HepG2 (cell line): ENCODE results near the gene BRINP1. TPM values are rescaled to one million over a fixed set of nuclear protein-coding genes. Genes with fewer than 3 reads are reported as not detected.

Experiments
- ATAC-seq: fragments of 200-7000 bp; cut with Tn5 transposase; 3 replicates; pipeline ENCODE4 v1.9.1; 2020; ENCODE audit warnings: mild to moderate bottlenecking, moderate library complexity
- BruUV-seq: library from RNA; stranded (reverse); fragments of 400-500 nt; replicated peaks from 2 replicates; lab custom pipeline; 2021; lab: Mats Ljungman, UMichigan
- CTCF ChIA-PET: fragments of 300-600 bp; formaldehyde crosslinking; extraction: SDS; loops from one replicate; lab custom pipeline; 2021; ENCODE audit warnings: low total read pairs, inconsistent platforms, low intra/inter-chr PET ratio; lab: Yijun Ruan, JAX
- POLR2A ChIA-PET: fragments of 350-600 bp; sonication (Branson Sonifier 250); formaldehyde crosslinking; loops from one replicate; lab custom pipeline; 2020; ENCODE audit warnings: antibody characterized with exemption, inconsistent platforms; lab: Yijun Ruan, JAX
- DNase-seq: peaks from one replicate; pipeline ENCODE4 v3.0.0-alpha.2; 2015; ENCODE audit warnings: low spot score
- FAIRE-seq: peaks from 3 replicates; lab custom pipeline; 2011; peaks lifted over from hg19 to GRCh38; lab: Jason Lieb, UNC
- H2AFZ ChIP-seq: one replicate; pipeline ENCODE4 v1.6.1; 2011; ENCODE audit warnings: low read length, inconsistent platforms
- H3K27ac ChIP-seq: fragments of 300-600 bp; 3 replicates; pipeline ENCODE4 v1.8.0; 2011; ENCODE audit warnings: mixed run types, mild to moderate bottlenecking, mixed read lengths, low read length, inconsistent platforms; ENCODE audit not compliant: insufficient read depth; ENCODE audit errors: extremely low read length
- H3K27me3 ChIP-seq, 2 experiments: fragments of 200-600 bp in 1 of 2; 2 replicates in 1 of 2; 3 replicates in 1 of 2; pipeline versions ENCODE4 v1.6.0 to v1.8.0; 2011; ENCODE audit warnings: low read length in 2 of 2, mild to moderate bottlenecking in 2 of 2, moderate library complexity in 2 of 2, inconsistent platforms in 1 of 2; ENCODE audit not compliant: insufficient read depth in 2 of 2, control insufficient read depth in 1 of 2
- H3K36me3 ChIP-seq, 2 experiments: fragments of 200-600 bp in 1 of 2; replicated peaks in 1 of 2; 2 replicates in 1 of 2; 3 replicates in 1 of 2; pipeline versions ENCODE4 v1.5.1 to v1.8.0; 2011; ENCODE audit warnings: low read length in 2 of 2, inconsistent platforms in 1 of 2; ENCODE audit not compliant: insufficient read depth in 2 of 2, control insufficient read depth in 1 of 2
- H3K4me1 ChIP-seq: 2 replicates; pipeline ENCODE4 v1.5.1; 2012; ENCODE audit warnings: low read length, inconsistent platforms; ENCODE audit not compliant: insufficient read depth
- H3K4me2 ChIP-seq: 2 replicates; pipeline ENCODE4 v1.6.0; 2011; ENCODE audit warnings: low read depth, low read length, inconsistent platforms
- H3K4me3 ChIP-seq, 3 experiments: fragments of 200-600 bp in 1 of 3; sonication (generic), shearing (Covaris generic) in 1 of 3; replicated peaks in 1 of 3; 2 replicates each; pipeline ENCODE4 v1.5.1; 2011 to 2016; ENCODE audit warnings: low read length in 3 of 3, inconsistent platforms in 2 of 3, low read depth in 2 of 3, mild to moderate bottlenecking in 2 of 3, control low read depth in 1 of 3, mixed read lengths in 1 of 3; ENCODE audit not compliant: insufficient read depth in 1 of 3
- H3K79me2 ChIP-seq: one replicate; pipeline ENCODE4 v1.6.1; 2011; ENCODE audit warnings: low read length, inconsistent platforms; ENCODE audit not compliant: insufficient read depth
- H3K9ac ChIP-seq: 2 replicates; pipeline ENCODE4 v1.6.0; 2011; ENCODE audit warnings: mild to moderate bottlenecking, low read depth, low read length, inconsistent platforms; ENCODE audit not compliant: insufficient read depth
- H3K9me3 ChIP-seq: 2 replicates; pipeline ENCODE4 v1.5.1; 2012; ENCODE audit warnings: mild to moderate bottlenecking, low read length
- H4K20me1 ChIP-seq: 2 replicates; pipeline ENCODE4 v1.6.0; 2011; ENCODE audit warnings: inconsistent platforms, mild to moderate bottlenecking, low read length, moderate library complexity; ENCODE audit not compliant: insufficient read depth
- BORCS8-MEF2B ChIP-seq: sonication (generic); formaldehyde crosslinking; IDR thresholded peaks from 2 replicates; pipeline ENCODE4 v1.8.0; 2022; ENCODE audit warnings: mild to moderate bottlenecking, missing genetic modification reagents
- CBX1 ChIP-seq: IDR thresholded peaks from one replicate; pipeline ENCODE4 v1.6.1; 2016; ENCODE audit warnings: antibody characterized with exemption, low read depth
- CEBPG ChIP-seq: IDR thresholded peaks from 2 replicates; pipeline ENCODE4 v1.6.1; 2016
- GZF1 ChIP-seq: sonication (generic); formaldehyde crosslinking; IDR thresholded peaks from 2 replicates; pipeline ENCODE4 v1.5.1; 2020; ENCODE audit warnings: mild to moderate bottlenecking, missing genetic modification reagents
- NFE2L1 ChIP-seq: sonication (generic); formaldehyde crosslinking; IDR thresholded peaks from 2 replicates; pipeline ENCODE4 v1.4.0; 2020; ENCODE audit warnings: missing genetic modification reagents, mild to moderate bottlenecking, borderline replicate concordance
- SCMH1 ChIP-seq: sonication (generic); formaldehyde crosslinking; IDR thresholded peaks from 2 replicates; pipeline ENCODE4 v1.9.0; 2021; ENCODE audit warnings: missing genetic modification reagents, mild to moderate bottlenecking, borderline replicate concordance
- TSC22D2 ChIP-seq: sonication (generic); formaldehyde crosslinking; IDR thresholded peaks from 2 replicates; pipeline ENCODE4 v1.5.1; 2020; ENCODE audit warnings: missing genetic modification reagents, mild to moderate bottlenecking, borderline replicate concordance
- ZNF619 ChIP-seq: sonication (generic); formaldehyde crosslinking; IDR thresholded peaks from 2 replicates; pipeline ENCODE4 v1.4.0; 2020; ENCODE audit warnings: mild to moderate bottlenecking, missing genetic modification reagents
- ZNF883 ChIP-seq: sonication (generic); formaldehyde crosslinking; IDR thresholded peaks from 2 replicates; pipeline ENCODE4 v1.5.1; 2020; ENCODE audit warnings: mild to moderate bottlenecking, missing genetic modification reagents; ENCODE audit errors: not compliant biosample characterization
- WGBS: methylation state at CpG from one replicate; pipeline ENCODE4 v1.1.6; 2017; ENCODE audit warnings: low lambda C conversion rate; 5-methylcytosine and 5-hydroxymethylcytosine counted together
- in situ Hi-C: cut with HindIII; loops from 2 replicates; pipeline ENCODE4 v1.10.0; 2017; ENCODE audit warnings: low pct_unique_long_range_greater_than_20kb; ENCODE audit not compliant: extremely low pct_ligation_motif_present
- intact Hi-C: fragments of 100-400 bp; cut with micrococcal nuclease; formaldehyde crosslinking; loops from one replicate; pipeline ENCODE4 v1.10.0; 2022; ENCODE audit not compliant: unreplicated experiment
- polyA plus RNA-seq, 8 experiments: library from polyadenylated mRNA; depleted of rRNA in 3 of 8; stranded (reverse) in 7 of 8; unstranded in 1 of 8; fragments of >200 nt; fragmentation: Illumina TruSeq in 4 of 8; extraction: Trizol in 4 of 8; gene quantifications; 2 replicates each; pipeline versions ENCODE4 v1.2.1 to v1.2.3, GENCODE V29; 2011 to 2016; ENCODE audit warnings: low read depth in 4 of 8, missing spikeins in 1 of 8, mixed read lengths in 1 of 8; ENCODE audit not compliant: insufficient read depth in 1 of 8
- total RNA-seq, 5 experiments: library from RNA; depleted of rRNA; stranded (reverse); fragments of >200 nt; fragmentation: Illumina TruSeq; extraction: Trizol; gene quantifications; 2 replicates each; pipeline ENCODE4 v1.2.3, GENCODE V29; 2016; ENCODE audit warnings: low read depth in 1 of 5
- TF ChIP-seq, protein P1 (sequence below): sonication (generic); formaldehyde crosslinking; conservative IDR thresholded peaks from 2 replicates; pipeline ENCODE4 v1.4.0; 2020; ENCODE audit warnings: missing genetic modification reagents
- TF ChIP-seq, protein P2 (sequence below): sonication (generic); IDR thresholded peaks from 2 replicates; pipeline ENCODE4 v1.6.1; 2016; ENCODE audit warnings: low read depth, borderline replicate concordance

The BRINP1 gene
- total and polyA plus RNA-seq, 2 of the 13 experiments (the other 11 are each of a cell fraction or from before 2014, with no cell fraction given) = not detected

DNA sequence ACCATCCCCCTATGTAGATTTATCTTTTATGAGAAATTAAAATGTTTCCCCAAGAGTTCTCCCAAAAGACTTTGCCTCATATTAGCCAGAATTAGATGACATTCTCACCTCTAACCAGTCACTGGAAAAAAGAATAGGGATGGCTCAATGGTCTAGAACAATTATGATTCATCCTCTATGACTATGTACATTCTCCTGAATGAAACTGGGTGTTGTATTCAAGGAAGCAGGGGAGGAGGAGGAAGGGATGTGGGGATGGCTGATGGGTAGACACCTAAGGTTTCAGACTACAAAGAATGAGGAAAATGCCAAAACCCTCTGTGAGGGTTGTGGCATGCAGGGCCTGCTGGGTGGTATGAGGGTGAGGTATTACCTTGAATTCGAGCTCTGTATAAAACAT is 49.5 kb upstream of the BRINP1 start:
- no peak overlapping the region for H2AFZ ChIP-seq
- no peaks in the 10 kb centered on the region for H3K27me3 ChIP-seq
- FAIRE-seq = no peak
- no peaks in the 10 kb centered on the region for H3K36me3 ChIP-seq
- no peaks in the 10 kb centered on the region for H4K20me1 ChIP-seq
- H3K27ac ChIP-seq = no peak overlapping the region
- 0% methylated on average over 1 of the region's 1 CpG for WGBS
- H3K9ac ChIP-seq = no peak overlapping the region
- no peak overlapping the region for H3K4me2 ChIP-seq
- POLR2A ChIA-PET = no interaction called here
- CTCF ChIA-PET = no interaction called here
- no peak for TF ChIP-seq TSC22D2 (CRISPR knock-in tag)
- TF ChIP-seq, all 625 proteins: peak for 0
- Histone ChIP-seq H3K79me2 (no peaks in the 10 kb centered on the region), H3K4me3 (no peak overlapping the region), H3K9me3 (no peaks in the 10 kb centered on the region), H3K4me1 (no peaks in the 10 kb centered on the region)
- ATAC-seq (no peak), DNase-seq (no peak)
- intact Hi-C loops (no loop called here), in situ Hi-C loops (no loop called here)
- BruUV-seq = no TSS peak

DNA sequence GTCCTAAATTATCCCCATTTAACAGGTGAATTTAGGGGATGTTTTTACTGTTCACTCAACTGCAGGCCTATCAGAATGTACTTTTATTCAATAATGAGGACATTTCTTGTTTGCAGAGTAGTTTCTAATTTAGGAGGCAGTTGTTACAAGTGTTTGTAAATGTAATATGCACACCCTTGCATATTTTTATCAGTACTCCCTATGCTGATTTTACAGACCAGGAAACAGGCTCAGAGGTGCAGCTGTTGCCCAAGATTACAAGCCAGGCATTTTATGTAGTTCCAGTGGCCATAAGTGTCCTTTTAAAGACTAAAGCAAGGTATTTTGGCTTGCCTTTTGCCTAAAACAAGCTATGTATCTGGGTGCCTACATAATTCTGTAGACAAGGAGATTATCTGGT is 47.6 kb upstream of the BRINP1 start:
- FAIRE-seq = no peak
- Histone ChIP-seq H3K36me3 (no peaks in the 10 kb centered on the region), H3K4me2 (no peak overlapping the region), H3K4me1 (no peaks in the 10 kb centered on the region), H3K27ac (no peak overlapping the region), H3K79me2 (no peaks in the 10 kb centered on the region), H3K9me3 (no peaks in the 10 kb centered on the region), H3K4me3 (no peak overlapping the region), H3K27me3 (no peaks in the 10 kb centered on the region), H2AFZ (no peak overlapping the region), H4K20me1 (no peaks in the 10 kb centered on the region), H3K9ac (no peak overlapping the region)
- TF ChIP-seq CEBPG (CRISPR knock-in tag) = no peak
- no peak for TF ChIP-seq ZNF883 (CRISPR knock-in tag)
- no peak for TF ChIP-seq NFE2L1 (CRISPR knock-in tag)
- no peak for TF ChIP-seq GZF1 (CRISPR knock-in tag)
- TF ChIP-seq, protein P1, sequence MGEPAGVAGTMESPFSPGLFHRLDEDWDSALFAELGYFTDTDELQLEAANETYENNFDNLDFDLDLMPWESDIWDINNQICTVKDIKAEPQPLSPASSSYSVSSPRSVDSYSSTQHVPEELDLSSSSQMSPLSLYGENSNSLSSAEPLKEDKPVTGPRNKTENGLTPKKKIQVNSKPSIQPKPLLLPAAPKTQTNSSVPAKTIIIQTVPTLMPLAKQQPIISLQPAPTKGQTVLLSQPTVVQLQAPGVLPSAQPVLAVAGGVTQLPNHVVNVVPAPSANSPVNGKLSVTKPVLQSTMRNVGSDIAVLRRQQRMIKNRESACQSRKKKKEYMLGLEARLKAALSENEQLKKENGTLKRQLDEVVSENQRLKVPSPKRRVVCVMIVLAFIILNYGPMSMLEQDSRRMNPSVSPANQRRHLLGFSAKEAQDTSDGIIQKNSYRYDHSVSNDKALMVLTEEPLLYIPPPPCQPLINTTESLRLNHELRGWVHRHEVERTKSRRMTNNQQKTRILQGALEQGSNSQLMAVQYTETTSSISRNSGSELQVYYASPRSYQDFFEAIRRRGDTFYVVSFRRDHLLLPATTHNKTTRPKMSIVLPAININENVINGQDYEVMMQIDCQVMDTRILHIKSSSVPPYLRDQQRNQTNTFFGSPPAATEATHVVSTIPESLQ (CRISPR knock-in tag) = no peak
- no peak for TF ChIP-seq CBX1
- TF ChIP-seq BORCS8-MEF2B (CRISPR knock-in tag) = no peak
- TF ChIP-seq, protein P2, sequence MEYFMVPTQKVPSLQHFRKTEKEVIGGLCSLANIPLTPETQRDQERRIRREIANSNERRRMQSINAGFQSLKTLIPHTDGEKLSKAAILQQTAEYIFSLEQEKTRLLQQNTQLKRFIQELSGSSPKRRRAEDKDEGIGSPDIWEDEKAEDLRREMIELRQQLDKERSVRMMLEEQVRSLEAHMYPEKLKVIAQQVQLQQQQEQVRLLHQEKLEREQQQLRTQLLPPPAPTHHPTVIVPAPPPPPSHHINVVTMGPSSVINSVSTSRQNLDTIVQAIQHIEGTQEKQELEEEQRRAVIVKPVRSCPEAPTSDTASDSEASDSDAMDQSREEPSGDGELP = no peak
- no peak for TF ChIP-seq ZNF619 (CRISPR knock-in tag)
- TF ChIP-seq SCMH1 (CRISPR knock-in tag) = no peak
- no TSS peak for BruUV-seq
- DNase-seq = no peak
- intact Hi-C loops (no loop called here), in situ Hi-C loops (no loop called here)
- ChIA-PET CTCF (no interaction called here), POLR2A (no interaction called here)
- ATAC-seq = no peak
